Mucosa of stomach (tissue), 1 donor: ENCODE results near the gene FAIM2.

ENCODE experiments used
- H3K27me3 ChIP-seq: one replicate; pipeline ENCODE4 v1.7.0; 2013; ENCODE audit warnings: mild to moderate bottlenecking, low read length; ENCODE audit not compliant: control insufficient read depth, insufficient read depth
- H3K36me3 ChIP-seq: one replicate; pipeline ENCODE4 v1.7.0; 2013; ENCODE audit warnings: low read length; ENCODE audit not compliant: control insufficient read depth, insufficient read depth
- H3K4me1 ChIP-seq: one replicate; pipeline ENCODE4 v1.7.0; 2013; ENCODE audit warnings: mild to moderate bottlenecking, low read length; ENCODE audit not compliant: control insufficient read depth, insufficient read depth
- H3K4me3 ChIP-seq: one replicate; pipeline ENCODE4 v1.7.0; 2013; ENCODE audit warnings: low read length
- H3K9ac ChIP-seq: one replicate; pipeline ENCODE4 v1.7.0; 2013; ENCODE audit warnings: mild to moderate bottlenecking, low read length, moderate library complexity
- H3K9me3 ChIP-seq: one replicate; pipeline ENCODE4 v1.7.0; 2013; ENCODE audit warnings: mild to moderate bottlenecking, low read length, moderate library complexity; ENCODE audit not compliant: control insufficient read depth
- donor health status: Pancreatic carcinoma.

The FAIM2 gene

GRCh38 chr12:49922349-49923034, 18.8 kb upstream of the FAIM2 start:
- Histone ChIP-seq H3K9ac (no peak overlapping the region), H3K36me3 (no peaks in the 10 kb centered on the region), H3K4me3 (no peak overlapping the region), H3K27me3 (no peaks in the 10 kb centered on the region), H3K9me3 (no peaks in the 10 kb centered on the region), H3K4me1 (peaks cover 19% of the 10 kb centered on the region)

GRCh38 chr12:49921936-49922335, 18.2 kb upstream of the FAIM2 start:
- Histone ChIP-seq H3K9ac (no peak overlapping the region), H3K4me1 (peaks cover 24% of the 10 kb centered on the region), H3K4me3 (no peak overlapping the region), H3K9me3 (no peaks in the 10 kb centered on the region), H3K36me3 (no peaks in the 10 kb centered on the region), H3K27me3 (no peaks in the 10 kb centered on the region)

DNA sequence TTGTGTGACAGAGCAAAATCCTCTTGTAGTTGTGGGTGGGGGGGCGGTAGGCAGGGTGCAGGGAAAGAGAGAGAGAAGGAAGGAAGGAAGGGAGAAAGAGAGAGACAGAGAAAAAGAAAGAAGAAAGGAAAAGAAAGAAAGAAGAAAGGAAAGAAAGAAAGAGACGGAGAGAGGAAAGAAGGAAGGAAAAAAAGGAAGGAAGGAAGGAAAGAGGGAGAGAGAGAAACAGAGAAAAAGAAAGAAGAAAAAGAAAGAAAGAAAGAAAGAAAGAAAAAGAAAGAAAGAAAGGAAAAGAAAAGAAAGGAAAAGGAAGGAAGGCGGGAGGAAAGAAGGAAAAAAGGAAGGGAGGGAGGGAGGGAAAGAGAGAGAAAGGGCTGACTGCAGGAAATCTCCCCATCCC, 17.6 kb upstream of the FAIM2 start:
- H3K9ac ChIP-seq, result no peak overlapping the region
- H3K4me3 ChIP-seq, result no peak overlapping the region
- H3K27me3 ChIP-seq, result no peaks in the 10 kb centered on the region
- H3K4me1 ChIP-seq, result peaks cover 24% of the 10 kb centered on the region
- H3K36me3 ChIP-seq, result no peaks in the 10 kb centered on the region
- no peaks in the 10 kb centered on the region for H3K9me3 ChIP-seq

DNA sequence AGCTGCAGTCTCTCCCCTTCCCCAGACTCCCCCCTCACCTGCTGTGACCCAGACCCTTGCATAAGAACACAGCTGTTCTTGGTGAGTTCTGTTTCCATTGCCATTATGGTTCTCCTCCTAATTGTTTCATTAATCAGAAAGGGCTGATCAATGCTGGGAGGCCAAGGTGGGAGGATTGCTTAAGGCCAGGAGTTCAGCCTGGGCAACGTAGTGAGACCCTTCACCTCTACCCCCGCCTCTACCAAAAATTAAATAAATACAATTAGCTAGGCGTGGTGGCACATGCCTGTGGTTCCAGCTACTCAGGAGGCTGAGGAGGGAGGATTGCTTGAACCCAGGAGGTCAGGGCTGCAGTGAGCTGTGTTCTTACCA, 17.2 kb upstream of the FAIM2 start:
- Histone ChIP-seq H3K9me3 (no peaks in the 10 kb centered on the region), H3K4me1 (peaks cover 24% of the 10 kb centered on the region), H3K36me3 (no peaks in the 10 kb centered on the region), H3K4me3 (no peak overlapping the region), H3K9ac (no peak overlapping the region), H3K27me3 (no peaks in the 10 kb centered on the region)

- Histone ChIP-seq H3K36me3 (no peaks in the 10 kb centered on the region), H3K4me1 (peaks cover 24% of the 10 kb centered on the region), H3K27me3 (no peaks in the 10 kb centered on the region), H3K4me3 (no peak overlapping the region), H3K9ac (no peak overlapping the region), H3K9me3 (no peaks in the 10 kb centered on the region)
Measured at GRCh38 chr12:49920241-49920914, 16.7 kb upstream of the FAIM2 start.

- H3K36me3 ChIP-seq, result no peaks in the 10 kb centered on the region
- no peak overlapping the region for H3K9ac ChIP-seq
- no peaks in the 10 kb centered on the region for H3K27me3 ChIP-seq
- no peaks in the 10 kb centered on the region for H3K9me3 ChIP-seq
- no peak overlapping the region for H3K4me3 ChIP-seq
- peaks cover 24% of the 10 kb centered on the region for H3K4me1 ChIP-seq
Measured at GRCh38 chr12:49917788-49918173, 14.1 kb upstream of the FAIM2 start.

DNA sequence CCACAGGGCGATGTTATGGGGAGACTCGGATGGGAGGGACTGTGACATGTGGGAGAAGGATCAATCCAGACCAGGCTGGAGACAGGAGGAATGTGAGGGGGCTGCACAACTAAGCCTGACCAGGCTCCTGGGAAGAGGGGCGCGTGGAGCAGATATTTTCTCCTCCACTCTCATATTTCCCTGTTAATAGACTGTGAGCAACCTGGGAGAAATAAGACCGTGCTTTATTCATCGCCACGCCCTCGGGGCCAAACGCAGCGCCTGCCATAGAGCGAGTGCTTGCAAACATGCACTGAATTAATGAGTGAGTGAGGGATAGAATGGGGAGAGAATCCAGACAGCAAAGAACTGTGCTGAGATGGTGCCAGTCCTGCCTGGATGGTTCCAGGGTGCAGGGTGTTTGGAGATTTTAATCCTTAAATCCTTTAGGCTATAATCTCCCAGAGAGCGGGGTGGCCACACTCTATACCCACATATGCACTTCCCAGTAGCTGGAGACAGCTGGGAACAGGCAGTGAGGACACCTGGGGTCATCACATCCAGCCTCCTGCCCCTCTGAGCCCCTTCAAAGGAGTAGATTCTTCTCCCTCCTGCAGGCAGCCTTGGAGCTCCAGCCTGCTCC, 13.6 kb upstream of the FAIM2 start:
- Histone ChIP-seq H3K27me3 (no peaks in the 10 kb centered on the region), H3K4me1 (peaks cover 23% of the 10 kb centered on the region), H3K9ac (no peak overlapping the region), H3K9me3 (no peaks in the 10 kb centered on the region), H3K4me3 (no peak overlapping the region), H3K36me3 (no peaks in the 10 kb centered on the region)

GRCh38 chr12:49916129-49916919, 12.6 kb upstream of the FAIM2 start:
- peaks cover 15% of the 10 kb centered on the region for H3K4me1 ChIP-seq
- no peak overlapping the region for H3K4me3 ChIP-seq
- H3K9me3 ChIP-seq, result no peaks in the 10 kb centered on the region
- no peaks in the 10 kb centered on the region for H3K27me3 ChIP-seq
- no peaks in the 10 kb centered on the region for H3K36me3 ChIP-seq
- H3K9ac ChIP-seq, result no peak overlapping the region

- Histone ChIP-seq H3K9ac (no peak overlapping the region), H3K4me1 (peaks cover 16% of the 10 kb centered on the region), H3K4me3 (no peak overlapping the region), H3K9me3 (no peaks in the 10 kb centered on the region), H3K36me3 (no peaks in the 10 kb centered on the region), H3K27me3 (no peaks in the 10 kb centered on the region)
Measured at GRCh38 chr12:49912345-49913255, 8.9 kb upstream of the FAIM2 start.

DNA sequence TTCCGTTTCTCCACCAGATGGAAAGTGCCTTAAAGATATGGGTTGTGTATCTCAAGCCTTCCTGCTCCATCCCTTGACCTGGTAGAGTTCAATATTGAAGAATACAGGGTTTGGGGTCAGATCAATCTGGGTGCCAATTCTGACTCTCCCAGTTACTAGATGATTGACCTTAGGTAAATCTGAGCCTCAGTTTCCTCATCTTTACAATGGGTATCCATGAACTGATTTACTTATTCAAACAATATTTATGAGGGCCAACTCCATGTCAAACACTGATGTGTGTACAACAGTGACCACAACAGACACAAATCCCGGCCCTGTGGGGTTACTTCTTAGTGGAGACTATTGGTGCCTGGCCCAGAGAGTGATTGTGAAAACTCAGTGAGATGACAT, 7.5 kb upstream of the FAIM2 start:
- peaks cover 11% of the 10 kb centered on the region for H3K4me1 ChIP-seq
- no peak overlapping the region for H3K9ac ChIP-seq
- H3K9me3 ChIP-seq, result no peaks in the 10 kb centered on the region
- no peaks in the 10 kb centered on the region for H3K27me3 ChIP-seq
- no peaks in the 10 kb centered on the region for H3K36me3 ChIP-seq
- no peak overlapping the region for H3K4me3 ChIP-seq
